ENCODE measurements around the gene MATN1.
"Not testable (repeated sequence)": the region's sequence is repeated elsewhere in the genome, so short reads cannot be mapped to it uniquely, and the experiment has no call there.

MATN1 gene

GRCh38 chr1:30693822-30694221 lies 29.6 kb downstream of the MATN1 start:
- DNase-seq = no peak

GRCh38 chr1:30693366-30693765 lies 30.0 kb downstream of the MATN1 start:
- no peak for DNase-seq

DNA sequence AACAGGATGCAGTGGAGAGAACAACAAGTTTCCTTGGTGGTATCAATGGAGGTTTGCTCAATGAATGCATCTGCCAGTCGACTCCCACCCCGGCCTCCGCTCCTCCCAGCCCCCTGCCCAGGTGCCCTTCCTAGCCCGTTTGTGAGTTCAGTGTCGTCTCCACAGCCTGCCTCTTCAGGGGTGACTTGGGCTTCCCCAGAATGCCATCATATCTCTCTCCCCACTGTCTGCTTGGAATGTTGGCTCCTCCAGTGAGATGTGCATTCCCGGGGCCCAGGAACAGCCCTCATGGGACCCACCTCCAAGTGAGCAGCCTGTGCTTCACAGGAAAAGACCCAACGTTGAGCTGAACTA lies 30.5 kb downstream of the MATN1 start:
- DNase-seq = no peak

DNA sequence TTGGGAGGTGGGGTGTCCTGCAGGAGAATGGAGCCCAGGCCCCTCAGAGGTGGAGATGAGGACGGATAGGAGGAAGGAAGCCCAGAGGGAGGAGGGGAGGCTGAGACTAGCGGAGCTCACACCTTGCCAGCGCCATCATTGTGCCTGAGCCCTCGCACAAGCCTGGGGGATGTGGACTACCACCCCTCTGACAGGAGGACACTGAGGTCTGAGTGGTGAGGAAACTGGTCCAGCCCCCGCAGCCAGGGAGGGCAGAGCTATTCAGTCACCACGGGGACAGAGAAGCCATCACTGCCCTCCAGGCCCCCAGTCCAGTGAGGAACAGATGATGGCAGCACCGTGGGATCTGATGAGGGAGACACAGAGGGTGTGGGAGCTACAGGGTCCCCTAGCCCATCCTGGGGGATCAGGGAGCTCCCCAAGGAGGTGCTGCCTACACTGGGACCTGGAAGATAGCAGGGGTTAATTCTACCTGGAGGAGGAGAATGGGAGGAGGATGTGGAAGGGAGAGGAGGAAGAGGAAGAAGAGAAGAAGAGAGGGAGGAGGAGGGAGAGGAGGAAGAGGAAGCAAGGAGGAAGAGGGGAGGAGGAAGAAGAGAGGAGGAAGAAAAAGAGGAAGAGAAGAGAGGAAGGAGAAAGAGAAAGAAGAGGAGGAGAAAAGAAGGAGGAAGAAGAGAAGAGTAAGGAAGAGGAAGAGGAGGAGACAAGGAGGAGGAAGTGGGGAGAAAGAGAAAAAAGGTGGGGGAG lies 31.0 kb downstream of the MATN1 start:
- no peak for DNase-seq

DNA sequence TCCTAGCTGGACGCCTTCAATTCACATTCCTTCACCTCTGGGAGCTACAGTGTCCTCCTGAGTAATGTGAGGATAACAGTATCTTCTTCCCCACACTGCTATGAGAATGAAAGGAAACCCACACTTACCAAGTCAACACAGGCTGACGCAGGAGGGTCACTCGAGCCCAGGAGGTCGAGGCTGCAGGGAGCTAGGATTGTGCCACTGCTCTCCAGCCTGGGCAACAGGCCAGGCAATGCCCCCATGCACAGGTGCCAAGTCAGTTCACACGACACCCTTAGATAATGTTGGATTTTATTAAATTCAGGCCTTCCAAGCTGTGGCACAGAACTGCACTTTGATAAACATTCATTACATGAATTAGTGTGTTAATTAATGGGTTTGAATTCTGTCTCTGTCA lies 31.9 kb downstream of the MATN1 start:
- DNase-seq = no peak

GRCh38 chr1:30689901-30690645 lies 33.3 kb downstream of the MATN1 start:
- DNase-seq = no peak

DNA sequence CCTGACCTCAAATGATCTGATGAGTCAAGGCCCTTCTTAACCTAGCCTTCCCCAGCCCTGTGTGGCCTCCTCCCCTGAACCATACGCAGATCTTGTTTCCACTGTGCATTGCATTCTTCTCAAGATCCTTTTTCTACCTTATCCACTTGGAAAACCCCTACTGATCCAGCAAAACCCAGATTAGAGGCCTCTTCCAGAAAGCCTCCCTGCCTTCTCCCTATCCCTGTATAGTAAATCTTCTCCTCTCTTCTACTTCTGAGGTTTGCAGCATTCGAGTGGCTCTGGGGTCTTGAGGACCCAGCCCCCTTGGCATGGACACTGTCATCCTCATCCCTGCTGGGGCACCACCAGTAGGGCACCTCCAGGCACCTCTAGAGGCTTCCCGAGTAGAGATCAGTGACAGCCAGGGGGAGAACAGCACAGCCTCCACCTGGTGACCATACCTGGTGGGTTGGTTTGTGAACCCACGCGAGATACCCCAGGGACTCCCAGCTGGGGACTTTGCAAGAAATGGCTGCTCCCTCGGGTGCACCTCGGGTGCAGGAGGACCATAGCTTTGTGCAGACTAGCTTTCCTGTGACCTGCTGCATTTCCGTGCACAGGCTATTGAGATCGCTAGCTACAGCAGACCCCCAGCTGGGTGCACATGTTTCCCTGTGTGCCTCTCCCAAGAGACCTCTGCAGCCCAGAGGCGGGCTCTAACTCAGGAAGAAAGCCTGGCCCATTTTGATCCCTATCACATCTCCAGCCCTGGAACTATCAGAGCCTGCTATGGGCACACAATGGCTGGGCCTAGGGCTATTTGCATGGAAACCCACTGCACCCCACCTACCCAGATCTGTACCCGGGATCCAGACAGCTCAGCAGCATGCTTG lies 34.2 kb downstream of the MATN1 start:
- no peak for DNase-seq

DNA sequence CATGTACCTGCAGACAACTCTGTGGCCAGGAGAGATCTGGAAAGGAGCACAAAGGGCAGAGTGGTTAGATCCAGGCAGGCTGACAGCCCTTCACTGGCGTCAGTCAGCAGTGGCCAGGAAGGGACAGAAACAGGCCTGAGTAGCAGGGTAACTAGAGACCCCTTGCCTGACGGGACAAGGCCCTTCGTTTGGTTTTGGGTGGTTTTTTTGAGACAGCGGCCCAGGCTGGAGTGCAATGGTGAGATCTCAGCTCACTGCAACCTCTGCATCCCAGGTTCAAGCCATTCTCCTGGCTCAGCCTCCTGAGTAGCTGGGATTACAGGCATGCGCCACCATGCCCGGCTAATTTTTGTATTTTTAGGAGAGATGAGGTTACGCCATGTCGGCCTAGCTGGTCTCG lies 34.9 kb downstream of the MATN1 start:
- not testable (repeated sequence) for DNase-seq

DNA sequence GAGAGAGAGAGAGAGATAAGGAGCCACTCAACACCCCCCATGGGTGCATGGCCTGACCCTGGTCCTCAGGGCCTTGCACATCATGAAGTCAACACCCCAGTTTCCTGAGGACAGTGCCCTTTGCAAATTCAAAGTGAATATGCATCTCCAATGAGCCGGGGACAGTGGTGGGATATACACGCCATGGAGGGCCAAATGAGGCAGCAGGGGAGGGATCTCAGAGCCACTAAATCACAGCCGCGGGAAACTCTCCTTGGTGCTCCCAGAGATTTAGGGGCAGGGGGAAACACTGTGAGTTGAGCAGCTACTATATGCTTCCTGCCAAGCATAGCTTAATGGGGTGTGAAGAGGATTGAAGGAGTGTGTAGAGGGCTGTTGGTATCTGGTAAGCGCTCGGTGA lies 35.5 kb downstream of the MATN1 start:
- no peak for DNase-seq

GRCh38 chr1:30686236-30686935 lies 37.0 kb downstream of the MATN1 start:
- no peak for DNase-seq

DNA sequence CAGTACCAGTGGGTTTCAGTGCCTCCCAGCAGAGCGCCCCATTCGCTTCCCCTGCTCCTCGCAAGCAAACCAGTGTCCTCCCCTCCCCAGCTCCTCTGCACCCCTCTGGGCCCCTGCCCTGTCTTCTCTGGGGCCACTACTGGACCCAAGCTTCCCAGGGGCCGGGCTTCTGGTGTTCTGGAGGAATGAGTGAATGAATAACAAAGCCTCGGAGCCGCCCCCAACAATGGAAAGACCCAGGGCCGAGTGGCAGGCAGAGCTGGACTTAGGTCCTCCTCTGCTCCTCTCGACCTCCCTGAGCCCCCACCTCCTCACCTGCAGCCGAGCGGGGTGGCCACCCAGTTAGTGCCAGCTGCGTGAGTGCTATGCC lies 37.6 kb downstream of the MATN1 start:
- no peak for DNase-seq

DNA sequence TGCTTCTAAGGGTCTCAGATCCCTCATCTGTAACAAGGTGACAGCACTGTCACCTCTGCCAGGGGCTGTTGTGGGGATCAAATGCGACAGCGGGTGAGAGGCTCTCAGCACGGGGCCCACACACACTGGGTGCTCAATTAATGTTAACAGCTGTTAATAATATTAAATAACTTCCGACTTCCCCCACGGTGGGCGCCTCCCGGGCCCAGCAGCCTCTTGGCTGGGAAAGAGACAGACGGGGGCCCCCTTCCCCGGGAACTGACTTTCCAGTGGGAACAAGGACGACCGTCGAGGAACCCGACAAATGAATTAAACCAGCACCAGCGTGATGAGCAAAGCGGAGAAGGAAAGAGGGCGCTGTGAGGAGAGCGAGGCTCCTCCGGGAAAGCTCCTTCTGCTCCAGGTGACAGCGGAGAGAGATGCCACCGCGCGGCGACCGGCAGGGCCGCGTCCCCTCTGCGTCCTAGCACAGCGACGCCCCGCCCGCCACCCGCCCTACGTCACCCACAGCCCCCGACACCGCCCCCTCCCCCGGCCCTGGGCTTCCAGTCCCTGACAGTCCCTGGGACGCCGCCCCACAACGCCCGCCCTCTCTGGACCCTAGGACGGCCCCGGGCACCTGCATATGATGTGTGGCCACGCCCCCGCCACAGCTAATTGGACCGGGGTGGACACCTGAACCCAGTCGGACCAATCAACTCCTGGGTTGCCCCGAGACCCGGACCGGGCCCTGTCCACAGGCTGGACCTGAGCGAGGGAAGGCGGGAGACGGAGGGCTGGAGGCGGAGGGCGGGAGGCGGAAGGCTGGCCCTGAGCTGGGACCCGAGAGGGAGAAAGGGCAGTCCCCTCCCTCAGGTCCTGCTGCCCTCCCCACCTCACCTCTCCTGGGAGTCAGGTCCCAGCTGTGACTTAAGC lies 38.2 kb downstream of the MATN1 start:
- peak; percentile 37 for DNase-seq

DNA sequence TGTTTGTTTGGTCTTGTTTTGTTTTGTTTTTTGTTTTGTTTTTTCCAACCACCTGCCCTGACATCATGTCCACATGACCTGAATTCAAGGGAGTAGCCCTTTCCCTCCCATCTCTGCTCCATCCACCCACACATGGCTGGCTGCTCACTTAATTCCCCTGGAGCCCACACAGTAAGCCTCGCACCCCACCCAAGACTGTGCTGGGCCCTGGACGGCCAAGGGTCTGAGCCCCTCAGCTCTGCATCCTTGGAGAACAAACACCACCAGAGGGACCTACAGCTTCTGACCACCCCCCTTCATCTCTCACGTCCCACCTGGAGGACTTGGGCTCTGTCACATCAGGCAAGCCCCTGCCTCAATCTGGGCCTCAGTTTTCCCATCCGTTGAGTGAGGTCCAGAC lies 39.1 kb downstream of the MATN1 start:
- DNase-seq = no peak

- no peak for DNase-seq
Measured at GRCh38 chr1:30683699-30684098, 39.7 kb downstream of the MATN1 start.

DNA sequence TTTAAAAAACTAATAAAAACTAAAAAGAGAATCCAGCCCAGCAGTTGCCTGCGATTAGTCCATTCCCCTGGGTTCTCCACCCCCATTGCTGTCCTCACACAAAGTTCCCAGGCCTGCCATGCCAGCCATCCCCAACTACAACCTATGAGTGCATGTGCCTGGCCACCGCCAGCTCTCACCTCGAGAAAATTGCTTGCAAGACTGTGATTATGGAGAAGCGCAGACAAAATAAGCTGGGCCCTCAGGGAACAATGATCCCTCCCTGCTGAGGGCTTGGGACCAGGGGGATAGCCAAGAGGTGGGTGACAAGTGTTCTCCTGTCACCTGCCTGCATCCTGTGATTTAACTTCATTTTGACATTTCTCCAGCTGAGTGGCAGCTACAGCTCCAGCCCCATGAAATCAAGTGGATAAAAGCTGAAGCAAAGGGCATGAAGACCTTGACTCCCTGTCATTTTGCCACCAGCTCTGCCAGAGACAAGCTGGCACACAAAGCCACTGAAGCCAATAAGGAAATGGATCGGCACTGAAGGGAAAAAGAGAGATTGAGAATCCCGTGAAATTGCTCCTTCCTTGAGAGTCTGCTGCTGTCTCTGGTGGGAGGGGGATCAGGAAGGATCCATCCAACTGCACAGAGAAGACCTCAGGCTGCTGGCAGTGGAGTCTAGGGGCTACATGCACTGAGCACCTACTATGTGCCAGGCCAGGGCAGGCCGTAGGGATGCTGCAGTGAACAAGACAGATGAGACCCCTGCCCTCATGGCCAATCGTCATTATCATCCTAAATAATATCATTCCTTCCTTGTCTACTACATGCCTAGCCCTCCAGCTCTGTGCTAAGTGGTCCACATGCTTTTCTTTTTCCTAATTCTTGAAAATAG lies 40.7 kb downstream of the MATN1 start:
- no peak for DNase-seq

- no peak for DNase-seq
Measured at GRCh38 chr1:30681782-30682181, 41.6 kb downstream of the MATN1 start.

GRCh38 chr1:30680879-30681278 lies 42.5 kb downstream of the MATN1 start:
- no peak for DNase-seq

- no peak for DNase-seq
Measured at GRCh38 chr1:30680429-30680828, 43.0 kb downstream of the MATN1 start.

- no peak for DNase-seq
Measured at GRCh38 chr1:30679976-30680305, 43.4 kb downstream of the MATN1 start.

DNA sequence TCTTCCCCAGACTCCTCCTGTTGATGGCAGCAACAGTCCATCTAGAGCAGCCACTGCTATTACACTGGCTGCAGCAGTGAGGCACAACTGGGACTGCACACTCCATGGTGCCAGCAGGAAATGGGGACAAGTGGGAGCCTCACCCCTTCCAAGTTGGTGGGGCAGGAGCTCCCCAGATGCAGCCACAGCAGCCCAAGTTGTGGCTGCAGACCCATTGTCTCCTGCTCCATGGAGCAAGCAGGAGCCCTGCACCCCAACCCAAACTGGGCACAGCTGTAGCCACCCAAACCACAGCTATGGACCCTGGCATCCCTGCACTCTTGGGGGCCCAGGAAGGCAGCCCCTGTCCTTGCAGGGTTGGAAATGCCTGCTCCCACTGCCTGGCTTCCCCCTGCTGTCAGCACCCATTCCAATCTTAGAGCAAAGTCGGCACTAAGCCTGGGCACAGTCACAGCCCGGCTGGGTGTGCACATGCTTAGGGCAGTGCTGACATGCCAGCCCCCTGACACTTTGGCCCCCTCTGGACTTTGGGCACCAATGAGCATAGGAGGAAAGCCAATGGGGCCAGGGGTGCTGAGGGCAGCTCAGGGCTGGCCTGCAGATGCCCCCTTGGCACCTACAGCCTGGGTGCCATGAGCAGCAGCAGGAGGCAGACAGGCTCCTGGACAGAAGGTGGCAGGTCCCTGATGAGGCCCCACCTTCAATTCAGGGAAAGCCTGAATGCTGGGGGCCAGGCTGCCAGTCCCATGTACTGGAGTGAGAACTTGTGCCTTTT lies 44.0 kb downstream of the MATN1 start:
- DNase-seq = no peak
